ENCODE results near the gene PDE6B. TPM values are rescaled to one million over a fixed set of nuclear protein-coding genes. Genes with fewer than 3 reads are reported as not detected.

The PDE6B gene
- polyA plus RNA-seq, 1 experiment = 0.64 TPM

- ChIA-PET CTCF (interaction anchor here (1.9 kb wide), 1 partner anchor 42 kb away, joined by 7 read pairs; no protein-coding TSS in a partner anchor), POLR2A (no interaction called here)
- no peak overlapping the region for H3K4me3 ChIP-seq (ENCODE audit: low read depth, low read length)
- no peak for TF ChIP-seq CTCF (IDR thresholded peaks at IDR 0.05; ENCODE audit: low read depth, low read length)
- H3K9me3 ChIP-seq (ENCODE audit: control insufficient read depth, insufficient read depth, low read length) = no peaks in the 10 kb centered on the region; the same call in 1 of the 2 replicates
- H3K27ac ChIP-seq (ENCODE audit: low read depth, low read length) = no peak overlapping the region
- peaks cover 7% of the 10 kb centered on the region for H3K27me3 ChIP-seq (ENCODE audit: control insufficient read depth, insufficient read depth, low read length)
- no peak for DNase-seq (ENCODE audit: low read depth, low spot score)
These were observed 74.6 kb downstream of the PDE6B start for GRCh38 chr4:699816-700580.

DNA sequence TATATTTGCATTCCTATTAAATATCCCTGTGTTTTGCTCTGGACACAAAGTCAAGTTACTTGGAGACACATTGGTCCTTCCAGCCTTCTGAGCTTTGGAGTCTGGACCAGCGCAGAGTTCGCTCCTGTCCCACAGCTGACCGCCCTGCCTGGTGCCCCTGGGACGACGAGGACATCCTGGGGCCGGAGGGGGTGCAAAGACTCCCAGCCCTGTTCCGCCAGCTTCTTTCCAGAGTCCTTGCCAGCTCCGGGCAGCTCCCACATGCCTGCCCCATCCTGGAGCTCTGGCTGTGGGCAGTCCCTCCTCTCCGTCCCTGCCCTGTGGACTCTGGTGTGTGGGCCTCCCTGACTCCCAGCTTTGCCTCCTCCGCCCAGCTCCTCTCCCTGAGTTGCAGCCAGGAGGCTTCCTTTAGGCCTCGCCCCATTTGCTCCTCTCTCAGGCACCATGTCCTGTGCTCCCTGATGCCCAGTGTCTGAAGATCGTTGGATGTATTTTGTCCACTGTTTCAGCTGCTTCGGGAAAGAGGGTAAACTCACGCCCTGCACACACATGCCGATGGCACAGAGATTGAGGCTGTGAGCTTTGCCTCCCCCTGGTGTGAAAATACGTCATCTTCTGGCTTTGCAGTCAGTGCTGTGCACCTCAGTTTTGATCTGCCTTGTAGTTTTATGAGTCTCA, 75.4 kb downstream of the PDE6B start:
- Histone ChIP-seq H3K9me3 (ENCODE audit: control insufficient read depth, insufficient read depth, low read length) (no peaks in the 10 kb centered on the region; the same call in 1 of the 2 replicates), H3K27me3 (ENCODE audit: control insufficient read depth, insufficient read depth, low read length) (peaks cover 5% of the 10 kb centered on the region), H3K27ac (ENCODE audit: low read depth, low read length) (no peak overlapping the region), H3K4me3 (ENCODE audit: low read depth, low read length) (no peak overlapping the region)
- POLR2A ChIA-PET = no interaction called here
- DNase-seq (ENCODE audit: low read depth, low spot score) = no peak
- CTCF ChIA-PET = interaction anchor here (0.7 to 1.9 kb wide), 2 partner anchors 17 to 41 kb away, joined by 3 to 7 read pairs; no protein-coding TSS in a partner anchor
- TF ChIP-seq CTCF (IDR thresholded peaks at IDR 0.05; ENCODE audit: low read depth, low read length) = no peak

DNA sequence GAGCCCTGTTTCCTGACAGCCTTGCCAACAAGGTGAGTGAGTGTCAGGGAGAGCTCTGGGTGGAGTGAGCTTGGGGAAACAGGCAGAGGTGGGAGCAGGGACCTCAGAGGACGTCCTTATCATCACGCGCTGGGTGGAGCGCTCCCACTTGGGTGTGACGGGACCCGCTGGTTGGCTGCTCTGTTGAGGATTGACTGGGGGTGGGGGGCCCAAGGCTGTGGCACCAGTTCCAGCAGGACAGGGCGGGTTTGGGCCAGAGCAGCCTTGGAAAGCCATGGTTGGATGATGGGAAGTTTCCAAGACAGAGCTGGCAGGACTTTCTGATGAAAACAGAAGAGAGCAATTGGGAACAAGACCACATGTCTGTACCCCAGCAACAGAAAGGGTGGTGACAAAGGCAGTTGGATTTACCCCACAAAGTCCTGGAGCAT, 77.3 kb downstream of the PDE6B start:
- POLR2A ChIA-PET = no interaction called here
- no peak overlapping the region for H3K4me3 ChIP-seq (ENCODE audit: low read depth, low read length)
- DNase-seq (ENCODE audit: low read depth, low spot score) = no peak
- TF ChIP-seq CTCF (IDR thresholded peaks at IDR 0.05; ENCODE audit: low read depth, low read length) = no peak
- peaks cover 5% of the 10 kb centered on the region for H3K27me3 ChIP-seq (ENCODE audit: control insufficient read depth, insufficient read depth, low read length)
- CTCF ChIA-PET = interaction anchor here (0.6 kb wide), 1 partner anchor 557 kb away, joined by 4 read pairs; no protein-coding TSS in a partner anchor
- H3K27ac ChIP-seq (ENCODE audit: low read depth, low read length) = no peak overlapping the region
- no peaks in the 10 kb centered on the region; the same call in 1 of the 2 replicates for H3K9me3 ChIP-seq (ENCODE audit: control insufficient read depth, insufficient read depth, low read length)

GRCh38 chr4:703336-704197, 78.2 kb downstream of the PDE6B start:
- no peak overlapping the region for H3K27ac ChIP-seq (ENCODE audit: low read depth, low read length)
- no peak overlapping the region for H3K4me3 ChIP-seq (ENCODE audit: low read depth, low read length)
- DNase-seq (ENCODE audit: low read depth, low spot score) = no peak
- ChIA-PET POLR2A (no interaction called here), CTCF (interaction anchor here (0.6 kb wide), 1 partner anchor 556 kb away, joined by 4 read pairs; no protein-coding TSS in a partner anchor)
- peaks cover 5% of the 10 kb centered on the region for H3K27me3 ChIP-seq (ENCODE audit: control insufficient read depth, insufficient read depth, low read length)
- TF ChIP-seq CTCF (IDR thresholded peaks at IDR 0.05; ENCODE audit: low read depth, low read length) = no peak
- H3K9me3 ChIP-seq (ENCODE audit: control insufficient read depth, insufficient read depth, low read length) = no peaks in the 10 kb centered on the region; the same call in 1 of the 2 replicates

All from AG04450 (cell line).